Measurements from ENCODE around the gene FAM240A.

FAM240A gene

DNA sequence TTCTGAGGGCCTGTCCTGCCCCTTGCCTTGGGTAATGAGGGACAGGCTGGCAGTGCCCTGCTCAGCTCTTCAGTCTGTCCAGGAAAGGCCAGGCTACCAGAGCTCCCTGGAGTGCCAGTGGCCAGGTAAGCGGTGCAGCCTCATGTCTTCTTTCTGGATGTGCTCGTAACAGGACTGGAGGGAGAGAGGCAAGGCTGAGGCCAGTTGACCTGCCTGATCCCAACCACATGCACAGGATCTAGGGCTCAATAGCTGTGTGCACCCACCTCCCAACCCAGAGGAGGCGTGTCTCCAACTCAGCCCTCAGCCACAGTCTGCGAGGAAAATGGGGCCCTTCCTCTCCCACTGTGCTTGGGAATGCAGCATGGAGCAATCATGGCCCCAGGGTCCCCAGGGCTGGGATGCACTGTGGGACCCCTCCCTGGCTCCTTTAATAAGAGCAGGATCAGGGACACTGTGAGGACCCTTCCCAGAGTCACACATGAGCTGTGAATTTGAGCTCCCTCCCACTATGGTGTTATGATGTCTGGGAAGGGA, 58.6 kb downstream of the FAM240A start:
- DNase-seq (ENCODE audit: low read depth, low spot score) = no peak
- no peak overlapping the region for H3K4me3 ChIP-seq
- no peak overlapping the region for H3K9ac ChIP-seq (ENCODE audit: insufficient read length)

GRCh38 chr3:46671541-46672348, 59.4 kb downstream of the FAM240A start:
- no peaks in the 10 kb centered on the region for H3K9me3 ChIP-seq (ENCODE audit: low read depth, low read length)
- H3K9ac ChIP-seq (ENCODE audit: insufficient read length) = no peak overlapping the region
- no peak overlapping the region for H3K27ac ChIP-seq
- DNase-seq (ENCODE audit: low read depth, low spot score) = no peak
- H3K36me3 ChIP-seq (ENCODE audit: insufficient read depth, low read length) = no peaks in the 10 kb centered on the region
- H3K4me3 ChIP-seq = no peak overlapping the region
- no peak for TF ChIP-seq EZH2 (IDR thresholded peaks at IDR 0.05)
- no peak for TF ChIP-seq FOXP2 (optimal IDR thresholded peaks at IDR 0.05; ENCODE audit: control extremely low read depth, extremely low read length, insufficient read depth)
- no peak for TF ChIP-seq POLR2AphosphoS5 (IDR thresholded peaks at IDR 0.05; ENCODE audit: borderline replicate concordance, low read depth, low read length)

More for the DNA sequence above, 58.6 kb downstream of the FAM240A start:
- Histone ChIP-seq H3K36me3 (ENCODE audit: insufficient read depth, low read length) (no peaks in the 10 kb centered on the region), H3K27ac (no peak overlapping the region), H3K9me3 (ENCODE audit: low read depth, low read length) (no peaks in the 10 kb centered on the region)
- TF ChIP-seq POLR2AphosphoS5 (IDR thresholded peaks at IDR 0.05; ENCODE audit: borderline replicate concordance, low read depth, low read length) (no peak), FOXP2 (optimal IDR thresholded peaks at IDR 0.05; ENCODE audit: control extremely low read depth, extremely low read length, insufficient read depth) (no peak), EZH2 (IDR thresholded peaks at IDR 0.05) (no peak)

DNA sequence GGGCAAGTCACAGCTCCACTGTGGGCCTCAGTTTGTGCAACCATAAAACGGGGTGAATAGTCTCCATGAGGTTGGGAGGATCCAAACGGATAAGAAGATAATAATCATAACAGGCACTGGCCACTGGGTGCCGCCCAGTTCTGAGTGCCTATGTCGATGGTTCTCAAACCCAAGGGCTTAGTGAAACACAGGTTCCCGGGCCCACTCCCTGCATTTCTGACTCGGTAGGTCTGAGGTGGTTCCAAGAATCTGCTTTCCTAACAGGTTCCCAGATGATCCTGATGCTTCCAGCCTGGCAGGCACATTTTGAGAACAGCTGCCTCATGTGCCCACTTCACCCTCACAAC, 60.0 kb downstream of the FAM240A start:
- H3K36me3 ChIP-seq (ENCODE audit: insufficient read depth, low read length) = no peaks in the 10 kb centered on the region
- H3K4me3 ChIP-seq = no peak overlapping the region
- no peak overlapping the region for H3K9ac ChIP-seq (ENCODE audit: insufficient read length)
- DNase-seq (ENCODE audit: low read depth, low spot score) = no peak
- no peak overlapping the region for H3K27ac ChIP-seq
- H3K9me3 ChIP-seq (ENCODE audit: low read depth, low read length) = no peaks in the 10 kb centered on the region
- TF ChIP-seq EZH2 (IDR thresholded peaks at IDR 0.05) (no peak), FOXP2 (optimal IDR thresholded peaks at IDR 0.05; ENCODE audit: control extremely low read depth, extremely low read length, insufficient read depth) (no peak), POLR2AphosphoS5 (IDR thresholded peaks at IDR 0.05; ENCODE audit: borderline replicate concordance, low read depth, low read length) (no peak)

DNA sequence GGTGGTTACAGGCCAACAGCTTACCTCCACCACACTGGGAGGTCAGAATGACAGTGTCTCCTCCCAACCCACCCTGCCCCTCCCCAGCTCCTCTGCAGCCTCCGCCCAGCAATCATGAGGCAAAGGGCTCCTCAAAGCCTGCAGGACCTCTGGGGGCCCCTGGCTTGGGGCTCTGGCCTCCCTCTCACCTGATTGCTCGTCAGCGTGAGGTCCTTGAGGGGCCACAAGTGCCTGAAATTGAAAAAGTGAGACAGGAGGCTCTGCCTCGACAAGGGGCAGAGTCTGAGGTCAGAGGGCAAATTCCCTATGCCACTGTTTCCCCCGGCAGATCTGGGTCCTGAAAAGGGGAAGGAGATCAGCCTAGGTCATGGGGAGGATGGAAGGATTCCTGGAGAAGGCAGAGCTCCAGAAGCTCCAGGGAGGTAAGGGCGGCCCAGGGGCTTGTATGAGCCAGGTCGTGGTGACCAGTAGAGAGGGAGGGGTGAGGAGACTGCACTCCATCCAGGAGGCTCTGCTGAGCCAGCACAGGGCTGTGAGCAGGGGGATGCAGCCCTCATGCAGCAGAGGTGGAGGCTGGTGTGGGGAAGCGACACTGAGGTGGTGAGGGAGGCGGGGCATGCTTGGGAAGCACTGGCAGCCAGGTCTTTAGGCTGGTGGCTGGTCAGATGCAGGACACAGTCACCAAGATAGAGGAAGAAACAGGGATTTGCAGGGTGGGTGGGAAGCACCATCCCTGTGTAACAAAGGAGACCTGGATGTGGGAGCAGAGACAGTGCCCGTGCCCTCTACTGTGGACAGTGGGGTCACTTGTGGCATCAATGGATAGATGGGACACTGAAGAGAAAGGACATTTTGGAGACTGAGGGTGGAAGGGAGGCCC, 61.1 kb downstream of the FAM240A start:
- no peak overlapping the region for H3K27ac ChIP-seq
- no peak for TF ChIP-seq FOXP2 (optimal IDR thresholded peaks at IDR 0.05; ENCODE audit: control extremely low read depth, extremely low read length, insufficient read depth)
- no peak for TF ChIP-seq EZH2 (IDR thresholded peaks at IDR 0.05)
- TF ChIP-seq POLR2AphosphoS5 (IDR thresholded peaks at IDR 0.05; ENCODE audit: borderline replicate concordance, low read depth, low read length) = no peak
- no peak overlapping the region for H3K4me3 ChIP-seq
- DNase-seq (ENCODE audit: low read depth, low spot score) = no peak
- no peak overlapping the region for H3K9ac ChIP-seq (ENCODE audit: insufficient read length)
- no peaks in the 10 kb centered on the region for H3K36me3 ChIP-seq (ENCODE audit: insufficient read depth, low read length)
- H3K9me3 ChIP-seq (ENCODE audit: low read depth, low read length) = no peaks in the 10 kb centered on the region

- DNase-seq (ENCODE audit: low read depth, low spot score) = no peak
- no peak for TF ChIP-seq EZH2 (IDR thresholded peaks at IDR 0.05)
- no peak for TF ChIP-seq POLR2AphosphoS5 (IDR thresholded peaks at IDR 0.05; ENCODE audit: borderline replicate concordance, low read depth, low read length)
- no peak for TF ChIP-seq FOXP2 (optimal IDR thresholded peaks at IDR 0.05; ENCODE audit: control extremely low read depth, extremely low read length, insufficient read depth)
- no peaks in the 10 kb centered on the region for H3K36me3 ChIP-seq (ENCODE audit: insufficient read depth, low read length)
- no peak overlapping the region for H3K4me3 ChIP-seq
- no peak overlapping the region for H3K9ac ChIP-seq (ENCODE audit: insufficient read length)
- no peak overlapping the region for H3K27ac ChIP-seq
- no peaks in the 10 kb centered on the region for H3K9me3 ChIP-seq (ENCODE audit: low read depth, low read length)
Measured at GRCh38 chr3:46674031-46674845, 61.9 kb downstream of the FAM240A start.

DNA sequence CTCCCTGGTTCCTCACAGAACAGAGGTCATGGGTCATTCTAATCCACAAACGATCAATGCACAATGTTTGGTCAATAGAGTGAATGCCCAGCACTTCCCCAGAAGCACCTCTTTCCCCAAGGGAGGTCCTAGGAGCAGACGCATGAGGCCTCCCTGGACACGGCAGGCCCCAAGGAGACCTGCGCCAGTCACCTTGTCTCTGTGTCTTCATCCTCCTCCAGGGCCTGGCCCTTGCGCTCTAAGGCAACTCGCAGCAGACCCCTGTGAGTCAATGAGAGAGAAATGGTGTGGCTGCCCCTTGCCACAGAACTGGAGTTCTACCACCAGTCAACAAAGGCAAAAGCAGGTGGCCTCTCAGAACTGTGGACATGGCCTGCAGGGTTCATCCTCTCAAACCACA, 63.1 kb downstream of the FAM240A start:
- TF ChIP-seq POLR2AphosphoS5 (IDR thresholded peaks at IDR 0.05; ENCODE audit: borderline replicate concordance, low read depth, low read length) = no peak
- TF ChIP-seq FOXP2 (optimal IDR thresholded peaks at IDR 0.05; ENCODE audit: control extremely low read depth, extremely low read length, insufficient read depth) = no peak
- TF ChIP-seq EZH2 (IDR thresholded peaks at IDR 0.05) = no peak
- Histone ChIP-seq H3K27ac (no peak overlapping the region), H3K9me3 (ENCODE audit: low read depth, low read length) (no peaks in the 10 kb centered on the region)

More for the DNA sequence above, 63.1 kb downstream of the FAM240A start:
- DNase-seq (ENCODE audit: low read depth, low spot score) = no peak
- Histone ChIP-seq H3K4me3 (no peak overlapping the region), H3K36me3 (ENCODE audit: insufficient read depth, low read length) (no peaks in the 10 kb centered on the region), H3K9ac (ENCODE audit: insufficient read length) (no peak overlapping the region)

Data from SK-N-MC (cell line).